Right hindlimb (tissue), 1 donor: ENCODE measurements around the gene TMEM114.

Source experiments
- DNase-seq: peaks from one replicate; pipeline ENCODE4 v3.0.0-alpha.2; 2018

Gene TMEM114

GRCh38 chr16:8547762-8548161, 42.5 kb downstream of the TMEM114 start:
- peak; percentile 49 for DNase-seq

GRCh38 chr16:8544406-8544805, 45.9 kb downstream of the TMEM114 start:
- no peak for DNase-seq

- DNase-seq = no peak
These were observed 47.1 kb downstream of the TMEM114 start for GRCh38 chr16:8543258-8543657.

- DNase-seq = no peak
These were observed 47.9 kb downstream of the TMEM114 start for GRCh38 chr16:8542393-8542792.

GRCh38 chr16:8541868-8542267, 48.4 kb downstream of the TMEM114 start:
- DNase-seq = no peak

- no peak for DNase-seq
These were observed 52.5 kb downstream of the TMEM114 start for GRCh38 chr16:8537691-8538342.

- no peak for DNase-seq
These were observed 56.8 kb downstream of the TMEM114 start for GRCh38 chr16:8533509-8533908.

GRCh38 chr16:8530752-8531384, 59.4 kb downstream of the TMEM114 start:
- DNase-seq = no peak

- no peak for DNase-seq
These were observed 61.8 kb downstream of the TMEM114 start for GRCh38 chr16:8528471-8528870.

- no peak for DNase-seq
These were observed 66.4 kb downstream of the TMEM114 start for GRCh38 chr16:8523932-8524331.

- DNase-seq = no peak
These were observed 67.6 kb downstream of the TMEM114 start for GRCh38 chr16:8522757-8523156.

- no peak for DNase-seq
These were observed 70.7 kb downstream of the TMEM114 start for GRCh38 chr16:8519643-8520042.
